Right renal cortex interstitium (tissue), 3 donors: ENCODE data around the gene ODAD3. TPM values are rescaled to one million over a fixed set of nuclear protein-coding genes. Genes with fewer than 3 reads are reported as not detected.
"Not testable (repeated sequence)": the region's sequence is repeated elsewhere in the genome, so short reads cannot be mapped to it uniquely, and the experiment has no call there.

Experiments used
- DNase-seq, 3 donors: peaks; one replicate each; pipeline ENCODE4 v3.0.0-alpha.2; 2013; ENCODE audit warnings: low read depth in 3 of 3, low spot score in 2 of 3
- polyA plus RNA-seq, 3 donors: library from polyadenylated mRNA; unstranded; fragments of 120-200 nt; gene quantifications; one replicate each; pipeline ENCODE4 v1.2.1, GENCODE V29; 2013; ENCODE audit not compliant: insufficient read length in 3 of 3

ODAD3 gene
- polyA plus RNA-seq, 3 donors = 1.5 to 1.6 (median 1.5) TPM

DNA sequence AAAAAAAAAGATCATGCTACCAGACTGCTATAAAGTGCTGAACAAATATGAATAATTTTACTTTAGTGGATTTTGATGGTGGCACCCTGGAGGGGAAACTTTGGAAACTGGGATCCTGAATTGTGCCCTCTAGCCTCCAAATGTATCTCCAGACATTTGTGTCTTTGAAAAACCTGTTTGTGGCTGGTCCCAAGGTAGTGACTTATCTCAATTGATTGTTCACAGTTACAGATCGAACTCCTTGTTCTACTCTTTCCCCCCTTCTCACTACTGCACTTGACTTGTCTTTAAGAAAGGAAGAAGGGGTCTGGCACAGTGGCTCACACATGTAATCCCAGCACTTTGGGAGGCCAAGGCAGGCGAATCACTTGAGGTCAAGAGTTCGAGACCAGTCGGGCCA, 26.3 kb downstream of the ODAD3 start:
- no peak for DNase-seq

DNA sequence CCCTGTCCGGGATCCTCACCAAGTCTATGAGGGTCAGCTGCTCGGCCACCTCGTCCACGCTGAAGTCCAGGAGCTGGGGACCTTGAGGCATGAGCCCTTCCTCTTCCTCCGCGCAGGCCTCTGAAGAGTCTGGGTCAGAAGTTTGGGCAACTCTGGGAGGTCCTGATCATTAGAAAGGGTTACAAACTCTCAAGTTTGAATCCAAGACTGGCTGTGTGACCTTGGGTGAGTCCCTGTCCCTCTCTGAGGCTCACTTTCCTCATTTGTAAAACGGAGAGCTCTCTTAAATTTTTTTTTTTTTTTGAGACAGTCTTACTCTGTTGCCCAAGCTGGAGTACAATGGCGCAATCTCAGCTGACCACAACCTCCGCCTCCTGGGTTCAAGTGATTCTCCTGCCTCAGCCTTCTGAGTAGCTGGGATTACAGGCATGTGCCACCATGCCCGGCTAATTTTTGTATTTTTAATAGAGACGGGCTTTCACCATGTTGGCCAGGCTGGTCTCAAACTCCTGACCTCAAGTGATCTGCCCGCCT, 28.2 kb downstream of the ODAD3 start:
- not testable (repeated sequence) for DNase-seq

DNA sequence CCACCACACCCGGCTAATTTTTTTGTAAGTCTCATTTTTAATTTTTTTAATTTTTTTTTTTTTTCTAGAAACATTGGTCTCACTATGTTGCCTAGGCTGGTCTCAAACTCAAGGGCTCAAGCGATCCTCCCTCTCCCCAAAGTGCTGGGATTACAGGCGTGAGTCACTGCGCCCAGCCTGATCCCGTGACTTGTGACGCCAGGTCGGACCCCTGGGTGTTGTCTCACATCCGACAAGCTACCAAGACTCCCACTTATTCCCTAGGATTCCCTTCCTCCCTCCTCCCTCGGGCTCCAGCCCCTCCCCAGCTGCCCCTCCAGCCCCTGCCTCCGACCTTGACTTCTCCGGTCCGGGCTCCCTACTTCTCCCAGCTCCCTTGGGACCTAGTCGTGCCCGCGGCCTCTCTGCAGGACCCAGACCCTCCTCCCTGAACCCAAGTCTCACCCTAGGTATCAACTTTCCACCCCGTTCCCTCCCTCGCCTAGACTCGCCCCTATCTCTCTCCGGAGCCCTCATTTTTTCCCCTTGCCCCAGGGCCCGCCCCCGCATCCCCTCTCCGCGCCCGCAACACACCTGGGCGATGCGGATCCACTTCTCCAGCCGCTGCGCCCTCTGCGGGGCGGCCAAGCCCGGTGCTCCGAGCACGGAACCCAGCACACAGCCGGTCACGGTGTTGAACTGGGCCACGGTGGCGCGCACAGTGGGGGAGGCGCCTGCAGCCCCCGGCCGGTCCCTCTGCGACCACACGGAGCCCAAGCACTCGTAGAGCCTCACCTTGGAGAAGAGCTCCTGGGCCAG, 28.9 kb downstream of the ODAD3 start:
- DNase-seq = no peak

DNA sequence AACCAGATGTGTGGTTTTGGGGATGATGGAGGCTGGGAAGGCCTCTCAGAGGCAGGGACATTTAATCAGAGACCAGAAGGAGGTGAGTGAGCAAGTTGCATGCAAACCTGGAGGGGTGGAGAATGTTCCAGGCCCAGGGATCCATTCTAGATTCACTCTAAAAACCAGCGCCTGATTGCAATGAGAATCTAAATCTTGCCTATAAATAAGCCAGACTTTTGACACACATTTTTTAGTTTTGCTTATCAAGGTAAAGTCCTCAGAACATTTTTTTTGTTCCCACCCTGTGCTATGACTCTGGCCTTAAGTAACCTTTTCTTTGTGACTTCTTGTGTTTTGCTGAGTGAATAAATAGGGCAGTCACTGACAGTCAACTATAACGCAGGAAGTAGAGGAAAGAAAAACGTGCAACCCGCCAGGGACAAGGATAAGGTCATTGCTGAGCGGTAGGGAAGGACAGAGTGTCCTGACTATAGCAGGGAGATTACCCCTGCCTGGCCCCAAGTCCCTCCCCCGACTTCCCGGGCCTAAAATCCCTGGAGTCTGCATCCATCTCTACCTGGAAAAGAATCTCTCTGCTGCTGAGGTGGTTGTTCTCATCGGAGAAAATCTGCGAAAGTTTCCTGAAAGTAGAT, 30.2 kb downstream of the ODAD3 start:
- no peak for DNase-seq

DNA sequence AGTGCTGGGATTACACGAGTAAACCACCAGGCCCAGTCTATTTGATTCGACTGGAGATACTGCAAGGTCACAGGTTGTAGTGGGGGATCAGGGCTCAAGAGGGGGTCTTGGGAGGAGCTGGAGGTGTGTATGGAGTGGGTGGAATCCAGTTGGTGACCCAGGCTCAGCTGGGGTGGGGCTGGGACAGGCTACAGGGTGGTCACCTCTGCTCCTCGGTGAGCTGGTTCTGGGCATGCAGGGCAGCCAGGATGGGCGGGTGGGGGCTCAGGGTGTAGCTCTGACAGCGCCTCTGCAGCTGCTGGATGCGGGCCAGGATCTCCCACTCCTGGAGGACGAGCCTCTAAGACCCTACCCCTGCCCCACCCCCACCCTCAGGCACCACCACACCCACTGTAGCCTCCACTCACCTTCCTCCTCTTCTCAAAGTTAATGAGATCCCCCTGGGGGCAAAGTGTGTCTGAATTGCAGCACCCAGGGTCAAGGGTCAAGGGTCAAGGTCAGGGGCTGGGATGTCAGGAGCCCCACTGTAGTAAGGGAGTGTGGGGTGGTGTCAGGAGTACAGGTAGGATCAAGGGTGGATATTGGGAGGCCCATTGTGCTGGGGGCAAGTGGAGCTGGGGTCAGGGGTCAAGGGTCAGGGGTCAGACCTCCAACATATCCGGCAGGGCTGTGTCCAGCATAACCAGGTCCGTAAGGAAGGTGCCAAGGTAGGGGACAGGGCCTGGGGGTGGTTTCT, 32.9 kb downstream of the ODAD3 start:
- no peak for DNase-seq

DNA sequence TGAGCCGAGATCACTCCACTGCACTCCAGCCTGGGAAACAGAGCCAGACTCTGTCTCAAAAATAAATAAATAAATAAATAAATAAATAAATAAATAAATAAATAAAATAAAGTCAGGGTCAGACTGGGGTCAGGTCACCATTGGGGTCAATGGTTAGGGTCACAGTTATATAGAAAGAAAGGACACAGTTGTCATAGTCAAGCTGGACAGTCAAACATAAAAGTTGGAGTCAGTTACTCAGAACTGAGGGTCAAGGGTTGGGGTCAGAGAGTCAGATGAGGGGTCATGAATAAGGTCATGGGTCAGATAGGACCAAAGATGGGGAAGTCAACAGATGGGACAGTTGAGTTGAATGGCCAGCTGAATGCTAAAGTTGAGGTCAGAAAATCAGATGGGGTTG, 34.1 kb downstream of the ODAD3 start:
- DNase-seq = no peak

DNA sequence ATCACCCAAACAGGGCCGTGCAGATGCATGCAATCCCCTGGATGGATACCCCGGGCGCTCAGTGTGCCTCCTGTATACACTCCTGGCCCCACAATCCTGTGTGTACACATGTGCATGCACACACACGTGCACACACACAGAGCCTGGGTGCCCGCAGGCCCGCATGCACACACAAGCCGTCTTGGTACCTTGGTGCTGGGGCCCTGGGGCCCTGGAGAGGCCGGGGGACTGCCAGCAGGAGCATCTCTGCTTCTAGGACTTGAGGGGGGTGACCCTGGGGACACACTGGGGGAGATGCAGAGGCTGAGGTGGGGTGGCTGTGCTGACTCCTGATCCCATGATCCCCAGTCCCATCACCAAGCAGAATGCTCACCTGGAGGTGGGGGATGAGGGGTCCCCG, 35.3 kb downstream of the ODAD3 start:
- no peak for DNase-seq

DNA sequence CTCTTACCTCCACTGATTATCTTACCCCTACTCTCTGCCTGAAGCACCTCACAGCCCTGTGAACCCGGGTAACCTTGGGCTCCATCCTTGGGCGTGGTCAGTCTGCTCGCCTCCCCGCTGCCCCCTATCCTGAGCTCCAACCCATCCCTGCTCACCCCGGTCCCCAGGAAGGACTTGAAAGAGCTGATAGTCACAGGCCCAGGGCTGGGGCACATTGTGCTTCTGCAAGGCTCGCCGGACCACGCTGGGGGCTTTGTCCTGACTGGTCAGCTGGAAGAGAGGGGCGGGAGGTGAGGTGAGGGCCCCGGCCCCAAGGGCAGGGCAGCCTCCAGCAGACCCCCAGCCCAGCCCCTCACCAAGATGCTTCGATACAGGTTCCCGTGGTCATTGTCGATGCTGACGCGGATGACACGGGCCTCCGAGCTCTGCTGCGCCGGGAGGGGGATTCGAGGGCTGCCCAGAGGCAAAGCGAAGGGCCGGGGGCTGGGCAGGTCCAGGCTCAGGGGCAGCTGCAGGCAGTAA, 37.8 kb downstream of the ODAD3 start:
- DNase-seq = no peak

DNA sequence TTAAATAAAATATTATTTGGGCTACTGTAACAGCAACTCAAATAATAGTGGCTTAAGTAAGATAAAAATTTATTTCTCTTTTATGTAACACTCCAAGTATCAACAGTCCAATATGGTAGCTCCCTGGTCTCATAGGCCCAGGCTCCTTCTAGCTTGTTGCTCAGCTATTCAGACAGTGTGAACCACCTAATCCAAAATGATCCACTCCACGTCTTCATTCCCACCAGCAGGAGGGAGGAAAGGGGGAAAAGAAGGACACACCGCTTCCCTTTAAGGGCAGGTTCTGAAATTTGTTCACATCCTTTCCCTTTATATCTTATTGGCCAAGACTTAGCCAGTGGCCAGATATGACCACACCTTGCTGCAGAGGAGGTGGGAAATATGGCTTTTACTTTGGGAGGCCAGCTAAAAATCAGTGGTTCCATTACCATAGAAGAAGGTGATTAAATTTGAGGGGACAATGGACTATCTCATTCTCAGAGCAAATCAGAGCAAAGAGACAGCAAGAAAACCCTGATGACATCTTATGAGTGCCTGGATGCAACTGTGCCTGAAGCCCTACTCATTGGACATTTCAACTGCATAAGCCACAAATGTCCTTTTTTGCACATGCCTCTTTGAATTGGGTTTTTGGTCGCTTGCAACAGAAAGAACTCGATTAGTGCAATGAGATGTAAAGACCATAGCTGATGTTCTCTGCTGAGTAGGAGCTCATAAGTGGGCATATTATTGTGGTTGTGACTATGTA, 43.8 kb downstream of the ODAD3 start:
- no peak for DNase-seq

DNA sequence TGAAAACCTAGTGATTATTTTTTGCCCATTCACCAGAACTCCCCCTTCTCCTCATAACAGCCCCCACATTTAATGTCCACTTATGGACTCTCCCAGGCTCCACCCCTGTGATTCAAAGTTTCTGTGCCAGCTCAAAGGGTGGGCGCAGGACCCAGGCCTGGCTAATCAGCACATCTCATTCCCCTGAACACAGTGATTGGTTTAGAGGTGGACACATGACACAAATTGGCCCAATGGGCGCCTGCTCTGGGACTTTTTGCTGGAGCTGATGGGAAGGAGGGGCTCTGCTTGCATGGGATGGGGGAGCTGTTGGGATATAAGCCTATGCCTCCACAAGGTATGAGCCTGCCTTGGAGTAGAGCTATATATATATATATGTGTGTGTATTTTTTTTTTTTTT, 44.6 kb downstream of the ODAD3 start:
- no peak for DNase-seq

DNA sequence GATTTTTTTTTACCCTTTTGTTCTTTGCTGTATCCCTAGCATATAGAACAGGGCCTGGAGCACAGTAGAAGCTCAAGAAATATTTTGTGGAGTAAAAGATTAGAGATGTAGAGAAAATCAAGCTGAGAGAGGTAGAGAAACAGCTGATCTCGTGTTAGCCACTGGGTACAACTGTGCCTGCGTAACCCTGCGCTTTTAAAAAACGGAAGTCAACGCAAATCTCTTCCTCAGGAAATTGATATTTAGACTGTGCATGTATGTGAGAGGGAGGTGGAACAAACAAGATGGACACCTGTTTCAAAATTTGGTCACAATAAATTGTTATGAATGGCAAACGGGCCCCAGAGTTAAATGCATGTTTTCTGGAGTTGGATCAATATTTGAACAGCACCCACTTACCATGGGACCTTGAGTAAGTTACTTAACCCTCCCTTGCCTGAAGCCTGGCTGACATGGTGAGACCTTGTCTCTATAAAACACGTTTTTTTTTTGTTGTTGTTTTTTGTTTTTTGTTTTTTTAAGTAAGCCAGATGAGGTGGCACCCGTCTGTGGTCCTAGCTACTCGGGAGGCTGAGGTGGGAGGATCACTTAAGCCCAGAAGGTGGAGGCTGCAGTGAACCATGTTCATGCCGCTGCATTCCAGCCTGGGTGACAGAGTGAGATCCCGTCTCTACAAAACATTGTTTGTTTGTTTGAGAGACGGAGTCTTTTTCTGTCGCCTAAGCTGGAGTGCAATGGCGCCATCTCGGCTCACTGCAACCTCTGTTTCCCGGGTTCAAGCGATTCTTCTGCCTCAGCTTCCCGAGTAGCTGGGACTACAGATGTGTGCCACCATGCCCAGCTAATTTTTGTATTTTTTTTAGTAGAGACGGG, 47.5 kb downstream of the ODAD3 start:
- DNase-seq = no peak

DNA sequence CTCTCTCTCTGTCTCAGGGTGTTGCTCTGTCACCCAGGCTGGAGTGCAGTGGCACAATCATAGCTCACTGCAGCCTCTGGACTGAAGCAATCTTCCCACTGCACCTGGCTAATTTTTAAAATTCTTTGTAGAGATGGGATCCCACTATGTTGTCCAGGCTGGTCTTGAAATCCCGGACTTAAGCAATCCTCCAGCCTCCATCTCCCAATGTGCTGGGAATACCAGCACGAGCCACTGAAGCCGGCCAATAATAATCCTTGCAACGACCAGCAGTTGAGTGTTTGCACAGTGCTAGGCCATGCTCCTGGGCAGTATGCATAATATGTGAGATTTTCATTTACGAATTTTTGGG, 50.2 kb downstream of the ODAD3 start:
- DNase-seq = no peak

DNA sequence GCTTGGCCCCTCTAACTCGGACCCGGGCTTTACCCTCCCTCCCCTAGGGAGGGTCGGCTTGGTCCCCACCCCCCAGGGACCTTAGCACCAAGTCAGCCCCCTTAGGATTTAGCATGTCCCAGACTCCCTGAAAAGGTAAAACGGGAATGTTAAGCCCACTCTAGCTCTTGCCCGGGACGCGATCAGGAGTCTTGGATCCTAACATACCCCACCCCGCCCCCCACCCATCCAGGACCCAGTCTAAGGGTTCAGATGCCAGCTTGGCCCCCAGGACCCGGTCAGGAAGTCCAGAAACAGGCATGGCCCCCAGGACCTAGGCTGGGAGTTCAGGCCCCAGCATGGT, 51.2 kb downstream of the ODAD3 start:
- no peak for DNase-seq

DNA sequence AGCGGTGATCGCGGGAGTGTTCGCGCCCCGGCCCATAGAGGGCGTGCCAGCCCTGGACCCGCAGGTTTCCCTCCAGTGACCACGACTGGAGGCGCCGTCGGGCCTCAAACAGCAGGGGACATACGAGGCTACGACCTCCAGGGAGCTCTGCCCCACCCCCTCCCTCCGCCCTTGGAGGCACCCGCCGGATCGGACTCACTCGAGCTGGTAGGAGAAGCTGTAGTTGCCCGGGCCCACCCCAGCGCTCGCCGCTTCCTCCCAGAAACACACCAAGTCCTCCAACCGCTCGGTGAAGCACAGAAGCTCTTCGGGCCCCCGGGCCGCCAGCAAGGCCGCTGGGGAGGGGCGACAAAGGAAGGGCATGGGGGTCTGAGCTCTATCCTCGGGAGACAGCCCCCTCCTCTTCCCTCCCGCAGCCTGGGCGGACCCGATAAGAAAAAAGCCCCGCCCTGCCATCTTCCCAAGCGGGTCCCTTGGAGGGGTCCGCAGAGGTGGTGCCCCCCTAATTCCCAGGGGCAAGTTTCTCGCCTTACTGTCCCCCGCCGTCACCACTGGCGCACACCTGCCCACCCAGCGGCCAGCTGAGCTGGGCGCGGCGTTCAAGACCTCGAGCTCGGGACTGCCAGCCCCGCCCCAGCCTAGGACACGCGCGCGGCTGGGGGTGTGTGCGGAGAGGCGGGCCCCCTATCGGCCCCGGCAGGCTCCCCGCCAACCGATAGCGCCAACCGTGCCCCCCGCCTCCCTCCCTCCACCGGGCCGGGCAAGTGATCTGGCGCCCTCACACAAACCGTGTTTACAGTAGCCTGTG, 51.8 kb downstream of the ODAD3 start:
- no peak for DNase-seq

DNA sequence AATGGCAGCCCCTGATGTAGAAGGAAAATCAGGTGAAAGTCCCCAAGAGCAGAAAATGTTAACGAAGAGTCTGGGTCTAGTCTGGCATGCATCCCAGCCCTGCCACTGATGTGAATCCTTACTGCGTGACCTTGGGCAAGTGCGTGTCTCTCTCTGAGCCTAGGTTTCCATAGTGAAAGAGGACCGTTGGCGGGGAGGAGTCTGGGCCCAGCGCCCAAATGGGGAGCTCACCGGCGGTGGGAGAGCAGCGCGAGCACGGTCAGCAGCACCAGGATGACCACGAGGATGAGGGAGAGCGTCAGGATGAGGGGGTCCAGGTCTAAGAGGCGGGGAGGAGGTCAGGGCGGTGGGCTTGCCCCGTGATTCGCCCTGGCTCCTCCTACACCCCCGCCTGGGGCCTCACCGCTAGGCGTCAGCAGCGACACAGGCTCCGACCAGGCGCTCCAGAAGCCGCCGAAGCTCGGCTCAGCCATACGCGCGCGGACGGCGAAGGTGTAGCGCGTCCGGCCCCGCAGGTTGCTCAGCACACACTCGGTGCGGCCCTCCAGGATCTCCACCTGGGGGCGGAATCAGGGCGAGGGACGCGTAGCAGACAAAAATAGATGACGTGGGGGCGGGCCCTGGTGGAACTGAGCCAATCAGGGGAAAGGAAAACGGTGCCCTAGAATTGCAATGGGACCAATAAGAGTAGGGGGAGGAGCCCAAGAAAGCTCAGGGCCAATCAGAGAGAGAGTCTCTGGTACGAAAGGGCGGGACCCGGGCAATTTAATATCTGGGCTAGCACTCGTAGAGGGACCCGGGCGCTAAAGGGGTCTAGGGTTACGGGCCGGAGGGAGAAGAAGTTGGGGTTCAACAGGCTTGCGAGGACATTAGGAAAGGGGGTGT, 54.0 kb downstream of the ODAD3 start:
- DNase-seq = peak; percentile 88 to 96 (median 95)

DNA sequence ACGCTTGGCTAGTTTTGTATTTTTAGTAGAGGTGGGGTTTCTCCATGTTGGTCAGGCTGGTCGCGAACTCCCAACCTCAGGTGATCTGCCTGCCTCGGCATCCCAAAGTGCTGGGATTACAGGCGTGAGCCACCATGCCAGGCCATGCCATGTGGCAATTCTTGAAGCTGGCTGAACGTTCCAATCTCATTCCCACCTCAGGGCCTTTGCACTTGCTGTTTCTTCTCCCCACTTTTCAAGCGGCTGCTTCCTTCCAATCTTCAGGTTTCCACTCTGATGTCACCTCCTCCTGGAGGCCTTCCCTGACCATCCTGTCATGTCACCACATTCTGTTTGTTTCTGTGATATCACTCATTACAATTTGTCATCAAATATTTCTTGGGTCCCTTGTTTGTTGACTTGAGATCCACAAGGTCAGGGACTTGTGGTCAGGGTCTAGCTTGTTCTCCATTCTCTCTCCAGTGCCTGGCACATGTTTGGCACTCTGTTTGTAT, 55.0 kb downstream of the ODAD3 start:
- no peak for DNase-seq

DNA sequence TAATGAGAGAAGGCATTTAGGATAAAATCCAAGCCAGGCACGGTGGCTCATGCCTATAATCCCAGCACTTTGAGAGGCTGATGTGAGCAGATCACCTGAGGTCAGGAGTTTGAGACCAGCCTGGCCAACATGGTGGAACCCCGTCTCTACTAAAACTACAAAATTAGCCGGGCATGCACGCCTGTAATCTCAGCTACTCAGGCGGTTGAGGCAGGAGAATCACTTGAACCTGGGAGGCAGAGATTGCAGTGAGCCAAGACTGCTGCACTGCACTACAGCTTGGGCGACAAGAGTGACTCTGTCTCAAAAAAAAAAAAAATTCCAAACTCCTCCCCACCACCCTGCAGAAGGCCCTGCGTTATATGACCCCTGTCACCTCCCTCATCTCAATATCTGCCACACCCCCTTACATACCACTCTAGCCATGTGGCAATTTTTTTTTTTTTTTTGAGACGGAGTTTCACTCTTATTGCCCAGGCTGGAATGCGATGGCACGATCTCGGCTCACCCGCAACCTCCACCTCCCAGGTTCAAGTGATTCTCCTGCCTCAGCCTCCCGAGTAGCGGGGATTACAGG, 55.6 kb downstream of the ODAD3 start:
- DNase-seq = not testable (repeated sequence)
